ENCODE results near the gene FGF14.

Gene FGF14

DNA sequence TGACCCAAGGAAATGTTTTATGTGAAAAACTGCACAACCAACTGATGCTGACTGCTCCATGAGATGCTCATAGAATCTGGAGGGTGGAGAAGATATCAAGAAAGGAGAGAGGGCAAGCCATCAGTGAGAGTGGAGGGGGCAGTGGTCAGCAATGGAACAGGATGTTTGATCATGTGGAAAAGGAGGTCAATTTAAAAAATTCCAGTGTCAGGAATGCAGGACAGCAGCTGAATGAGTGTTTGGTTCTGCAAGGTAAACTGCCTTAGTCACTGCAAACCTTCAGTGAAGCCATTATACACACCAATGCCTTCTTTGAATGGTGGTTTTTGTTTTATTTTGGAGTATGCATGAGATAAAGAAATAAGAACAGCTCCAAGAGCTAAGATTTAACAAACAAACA lies 121.5 kb downstream of the FGF14 start (continued):
- TF ChIP-seq ZBTB48 (tag by site-specific recombination; IDR thresholded peaks at IDR 0.05): no peak
- no peak for TF ChIP-seq REPIN1 (tag by site-specific recombination; IDR thresholded peaks at IDR 0.05; ENCODE audit: low read depth)
- TF ChIP-seq, protein P1, sequence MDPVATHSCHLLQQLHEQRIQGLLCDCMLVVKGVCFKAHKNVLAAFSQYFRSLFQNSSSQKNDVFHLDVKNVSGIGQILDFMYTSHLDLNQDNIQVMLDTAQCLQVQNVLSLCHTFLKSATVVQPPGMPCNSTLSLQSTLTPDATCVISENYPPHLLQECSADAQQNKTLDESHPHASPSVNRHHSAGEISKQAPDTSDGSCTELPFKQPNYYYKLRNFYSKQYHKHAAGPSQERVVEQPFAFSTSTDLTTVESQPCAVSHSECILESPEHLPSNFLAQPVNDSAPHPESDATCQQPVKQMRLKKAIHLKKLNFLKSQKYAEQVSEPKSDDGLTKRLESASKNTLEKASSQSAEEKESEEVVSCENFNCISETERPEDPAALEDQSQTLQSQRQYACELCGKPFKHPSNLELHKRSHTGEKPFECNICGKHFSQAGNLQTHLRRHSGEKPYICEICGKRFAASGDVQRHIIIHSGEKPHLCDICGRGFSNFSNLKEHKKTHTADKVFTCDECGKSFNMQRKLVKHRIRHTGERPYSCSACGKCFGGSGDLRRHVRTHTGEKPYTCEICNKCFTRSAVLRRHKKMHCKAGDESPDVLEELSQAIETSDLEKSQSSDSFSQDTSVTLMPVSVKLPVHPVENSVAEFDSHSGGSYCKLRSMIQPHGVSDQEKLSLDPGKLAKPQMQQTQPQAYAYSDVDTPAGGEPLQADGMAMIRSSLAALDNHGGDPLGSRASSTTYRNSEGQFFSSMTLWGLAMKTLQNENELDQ (tag by site-specific recombination; IDR thresholded peaks at IDR 0.05; ENCODE audit: low read depth): no peak
- no peak for TF ChIP-seq ZNF843 (tag by site-specific recombination; IDR thresholded peaks at IDR 0.05)

DNA sequence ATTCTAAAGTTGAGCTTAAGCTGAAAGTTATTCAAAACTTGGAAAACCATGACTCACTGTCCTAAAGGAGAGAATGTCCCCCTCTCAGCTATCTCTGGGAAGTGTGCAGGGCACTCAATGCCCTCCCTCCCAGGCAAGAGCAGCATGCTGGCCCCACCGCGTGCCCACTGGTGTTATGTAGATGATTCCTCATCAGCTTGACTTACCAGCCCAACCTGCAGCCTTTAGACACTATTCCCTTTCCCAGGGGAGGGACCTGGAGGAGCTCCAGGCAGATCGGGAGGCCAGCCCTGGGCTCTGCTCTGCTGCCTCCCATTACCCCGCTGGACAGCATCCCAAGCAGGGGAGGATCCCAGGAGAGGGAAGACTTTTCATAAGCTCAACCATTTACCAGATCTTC lies 124.6 kb downstream of the FGF14 start:
- no peaks in the 10 kb centered on the region for H3K36me3 ChIP-seq (ENCODE audit: control insufficient read depth in 2 of 2, insufficient read depth in 1 of 2, low read length in 2 of 2)
- H3K27ac ChIP-seq (ENCODE audit: extremely low read depth, low read depth, low read length): no peak overlapping the region
- ChIA-PET CTCF (no interaction called here), POLR2A (no interaction called here)
- no peaks in the 10 kb centered on the region for H3K9me3 ChIP-seq (ENCODE audit: control insufficient read depth, insufficient read depth, low read depth, low read length)
- no peaks in the 10 kb centered on the region for H3K4me1 ChIP-seq (ENCODE audit: control insufficient read depth, insufficient read depth, low read length)
- no peak overlapping the region for H3K4me3 ChIP-seq (ENCODE audit: low read depth, low read length)
- TF ChIP-seq, protein P2, sequence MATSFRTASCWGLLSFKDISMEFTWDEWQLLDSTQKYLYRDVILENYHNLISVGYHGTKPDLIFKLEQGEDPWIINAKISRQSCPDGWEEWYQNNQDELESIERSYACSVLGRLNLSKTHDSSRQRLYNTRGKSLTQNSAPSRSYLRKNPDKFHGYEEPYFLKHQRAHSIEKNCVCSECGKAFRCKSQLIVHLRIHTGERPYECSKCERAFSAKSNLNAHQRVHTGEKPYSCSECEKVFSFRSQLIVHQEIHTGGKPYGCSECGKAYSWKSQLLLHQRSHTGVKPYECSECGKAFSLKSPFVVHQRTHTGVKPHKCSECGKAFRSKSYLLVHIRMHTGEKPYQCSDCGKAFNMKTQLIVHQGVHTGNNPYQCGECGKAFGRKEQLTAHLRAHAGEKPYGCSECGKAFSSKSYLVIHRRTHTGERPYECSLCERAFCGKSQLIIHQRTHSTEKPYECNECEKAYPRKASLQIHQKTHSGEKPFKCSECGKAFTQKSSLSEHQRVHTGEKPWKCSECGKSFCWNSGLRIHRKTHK (tag by site-specific recombination; IDR thresholded peaks at IDR 0.05): no peak
- TF ChIP-seq, protein P3, sequence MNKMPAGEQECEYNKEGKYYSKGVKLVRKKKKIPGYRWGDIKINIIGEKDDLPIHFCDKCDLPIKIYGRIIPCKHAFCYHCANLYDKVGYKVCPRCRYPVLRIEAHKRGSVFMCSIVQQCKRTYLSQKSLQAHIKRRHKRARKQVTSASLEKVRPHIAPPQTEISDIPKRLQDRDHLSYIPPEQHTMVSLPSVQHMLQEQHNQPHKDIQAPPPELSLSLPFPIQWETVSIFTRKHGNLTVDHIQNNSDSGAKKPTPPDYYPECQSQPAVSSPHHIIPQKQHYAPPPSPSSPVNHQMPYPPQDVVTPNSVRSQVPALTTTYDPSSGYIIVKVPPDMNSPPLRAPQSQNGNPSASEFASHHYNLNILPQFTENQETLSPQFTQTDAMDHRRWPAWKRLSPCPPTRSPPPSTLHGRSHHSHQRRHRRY (tag by site-specific recombination; IDR thresholded peaks at IDR 0.05): no peak

DNA sequence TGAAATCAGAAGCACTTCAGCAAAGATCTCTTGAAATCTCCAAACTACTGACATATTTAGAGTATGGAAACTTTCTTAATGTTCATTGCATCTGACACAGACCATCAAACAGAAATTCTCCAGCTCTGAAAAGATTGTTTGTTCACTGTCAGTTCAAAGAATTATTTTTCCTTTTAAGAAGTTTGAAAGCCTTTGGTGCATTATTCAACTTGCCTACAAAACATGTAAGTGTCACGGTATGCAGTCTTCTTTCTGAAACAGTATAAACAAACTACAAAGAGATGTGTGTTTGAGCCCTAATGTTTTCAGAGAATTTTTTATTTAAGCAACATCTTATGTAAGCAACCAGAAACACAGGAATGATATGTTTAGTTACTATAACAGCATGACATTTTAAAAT lies 125.4 kb downstream of the FGF14 start:
- no peaks in the 10 kb centered on the region for H3K36me3 ChIP-seq (ENCODE audit: control insufficient read depth in 2 of 2, insufficient read depth in 1 of 2, low read length in 2 of 2)
- TF ChIP-seq ZNF221 (tag by site-specific recombination; IDR thresholded peaks at IDR 0.05; ENCODE audit: borderline replicate concordance) (no peak), ZNF341 (tag by site-specific recombination; IDR thresholded peaks at IDR 0.05; ENCODE audit: low read depth) (no peak), ZNF311 (tag by site-specific recombination; IDR thresholded peaks at IDR 0.05; ENCODE audit: borderline replicate concordance) (no peak), ZNF747 (tag by site-specific recombination; IDR thresholded peaks at IDR 0.05) (no peak), ZNF571 (tag by site-specific recombination; IDR thresholded peaks at IDR 0.05) (no peak), ZNF785 (tag by site-specific recombination; IDR thresholded peaks at IDR 0.05) (no peak), ZNF76 (tag by site-specific recombination; IDR thresholded peaks at IDR 0.05; ENCODE audit: borderline replicate concordance, low read depth) (no peak), ZIC2 (tag by site-specific recombination; IDR thresholded peaks at IDR 0.05) (no peak), SCRT1 (tag by site-specific recombination; IDR thresholded peaks at IDR 0.05; ENCODE audit: borderline replicate concordance) (no peak), ZNF626 (tag by site-specific recombination; IDR thresholded peaks at IDR 0.05) (no peak)
- TF ChIP-seq, protein P4, sequence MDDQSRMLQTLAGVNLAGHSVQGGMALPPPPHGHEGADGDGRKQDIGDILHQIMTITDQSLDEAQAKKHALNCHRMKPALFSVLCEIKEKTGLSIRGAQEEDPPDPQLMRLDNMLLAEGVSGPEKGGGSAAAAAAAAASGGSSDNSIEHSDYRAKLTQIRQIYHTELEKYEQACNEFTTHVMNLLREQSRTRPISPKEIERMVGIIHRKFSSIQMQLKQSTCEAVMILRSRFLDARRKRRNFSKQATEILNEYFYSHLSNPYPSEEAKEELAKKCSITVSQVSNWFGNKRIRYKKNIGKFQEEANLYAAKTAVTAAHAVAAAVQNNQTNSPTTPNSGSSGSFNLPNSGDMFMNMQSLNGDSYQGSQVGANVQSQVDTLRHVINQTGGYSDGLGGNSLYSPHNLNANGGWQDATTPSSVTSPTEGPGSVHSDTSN (CRISPR knock-in tag; IDR thresholded peaks at IDR 0.05): no peak
- no peak overlapping the region for H3K4me3 ChIP-seq (ENCODE audit: low read depth, low read length)
- no peaks in the 10 kb centered on the region for H3K9me3 ChIP-seq (ENCODE audit: control insufficient read depth, insufficient read depth, low read depth, low read length)
- no peak overlapping the region for H3K27ac ChIP-seq (ENCODE audit: extremely low read depth, low read depth, low read length)
- POLR2A ChIA-PET: no interaction called here
- no peaks in the 10 kb centered on the region for H3K4me1 ChIP-seq (ENCODE audit: control insufficient read depth, insufficient read depth, low read length)
- CTCF ChIA-PET: no interaction called here
